ENCODE results near the gene CHD2. TPM values are rescaled to one million over a fixed set of nuclear protein-coding genes. Genes with fewer than 3 reads are reported as not detected.
A peak's percentile ranks its signal among the peaks of the same experiment; 100 is the strongest.

Gene CHD2
- total and polyA plus RNA-seq, 4 donors = 13.9 to 90.2 (median 49.4) TPM

GRCh38 chr15:93029214-93029835, 129.2 kb downstream of the CHD2 start:
- Histone ChIP-seq H3K9ac (ENCODE audit: low read depth in 1 of 2, low read length in 2 of 2) (no peak overlapping the region), H3K9me3 (ENCODE audit: control insufficient read depth in 4 of 4, low read length in 3 of 4) (no peaks in the 10 kb centered on the region), H3K4me3 (ENCODE audit: low read depth in 1 of 3, low read length in 3 of 3) (no peak overlapping the region)

More at GRCh38 chr15:93029214-93029835, 129.2 kb downstream of the CHD2 start:
- H3K27me3 ChIP-seq (ENCODE audit: control insufficient read depth in 4 of 4, insufficient read depth in 4 of 4, low read length in 3 of 4) = no peaks in the 10 kb centered on the region
- peaks cover 2 to 18% (median 9%) of the 10 kb centered on the region in 4 donors for H3K36me3 ChIP-seq (ENCODE audit: control insufficient read depth in 4 of 4, insufficient read depth in 3 of 4, low read depth in 1 of 4, low read length in 3 of 4)
- H3K27ac ChIP-seq (ENCODE audit: low read depth in 1 of 2, low read length in 2 of 2) = peak overlapping the region; percentile 65 to 75
- H3K4me1 ChIP-seq (ENCODE audit: control insufficient read depth in 4 of 4, insufficient read depth in 4 of 4, low read length in 3 of 4) = peaks cover 11 to 52% (median 40%) of the 10 kb centered on the region in 4 donors
- WGBS = 63% methylated on average over 17 of the region's 17 CpGs
- no peak for DNase-seq (ENCODE audit: low spot score)
- no peak for TF ChIP-seq JUND (IDR thresholded peaks at IDR 0.05)
- TF ChIP-seq NR2F2 (IDR thresholded peaks at IDR 0.05) = no peak
- TF ChIP-seq MAX (IDR thresholded peaks at IDR 0.05) = no peak
- TF ChIP-seq EGR1 (IDR thresholded peaks at IDR 0.05; ENCODE audit: low read depth in 2 of 2) = no peak
- TF ChIP-seq CTCF (IDR thresholded peaks at IDR 0.05; ENCODE audit: low read depth, low read length, missing input control) = no peak
- no peak for TF ChIP-seq ZBTB33 (IDR thresholded peaks at IDR 0.05)
- TF ChIP-seq SP1 (IDR thresholded peaks at IDR 0.05) = no peak
- no peak for TF ChIP-seq REST (IDR thresholded peaks at IDR 0.05)
- TF ChIP-seq ATF3 (IDR thresholded peaks at IDR 0.05) = no peak
- TF ChIP-seq GABPA (IDR thresholded peaks at IDR 0.05 in 1 of 2, conservative IDR thresholded peaks at IDR 0.05 in 1 of 2) = no peak
- no peak for TF ChIP-seq YY1 (IDR thresholded peaks at IDR 0.05)
- TF ChIP-seq TAF1 (conservative IDR thresholded peaks at IDR 0.05) = no peak
- no peak for TF ChIP-seq RAD21 (IDR thresholded peaks at IDR 0.05)
